GM19193 (cell line): ENCODE data around the gene YIPF5.

Experiments used
- POLR2A ChIP-seq: IDR thresholded peaks from 4 replicates; pipeline ENCODE4 v1.6.1; 2011; ENCODE audit not compliant: insufficient read depth, insufficient read length; ENCODE audit errors: extremely low read depth

The YIPF5 gene

DNA sequence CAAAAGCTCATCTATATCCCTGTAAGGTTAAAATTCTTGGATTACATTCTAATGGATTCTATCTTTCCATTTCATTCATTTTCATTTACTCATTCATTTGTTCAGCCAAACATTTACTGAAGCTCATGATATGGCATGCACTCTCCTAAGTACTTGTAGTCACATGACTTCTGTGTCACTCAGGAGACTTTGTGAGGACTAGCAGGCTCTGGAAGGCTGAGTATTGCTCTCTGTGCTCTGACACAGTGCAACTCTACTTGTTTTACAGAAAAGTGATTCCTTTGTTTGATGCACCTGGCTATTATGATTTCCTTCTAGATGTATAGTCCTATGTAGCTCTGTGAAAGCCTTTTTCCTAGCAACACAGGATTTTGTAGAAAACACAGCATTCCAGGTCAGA lies 53.0 kb downstream of the YIPF5 start:
- TF ChIP-seq POLR2A = no peak

DNA sequence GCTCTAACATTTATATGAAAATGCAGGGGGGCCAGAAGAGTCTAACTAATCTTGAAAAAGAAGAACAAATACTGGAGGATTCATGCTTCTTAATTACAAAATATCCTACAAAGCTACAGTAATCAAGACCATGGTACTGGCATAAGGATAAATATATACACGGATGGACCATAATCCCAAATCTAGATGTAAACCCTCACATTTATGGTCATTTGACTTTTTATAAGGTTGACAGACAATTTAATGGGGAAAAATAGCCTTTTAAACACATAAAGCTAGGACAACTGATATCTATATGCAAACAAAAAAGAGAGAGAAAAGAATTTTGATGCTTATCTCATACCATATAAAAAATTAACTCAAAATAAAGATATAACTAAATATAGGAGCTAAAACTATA lies 55.9 kb downstream of the YIPF5 start:
- TF ChIP-seq POLR2A = no peak
